AG09309 (cell line): ENCODE measurements around the gene WNT4.

Source experiments
- DNase-seq: peaks from one replicate; pipeline ENCODE4 v3.0.0-alpha.2; 2010; ENCODE audit warnings: low read depth
- H3K4me3 ChIP-seq: 2 replicates; pipeline ENCODE4 v1.5.1; 2011; ENCODE audit warnings: mild to moderate bottlenecking, low read depth, low read length, moderate library complexity; ENCODE audit not compliant: control insufficient read depth
- CTCF ChIP-seq: IDR thresholded peaks from 2 replicates; pipeline ENCODE4 v1.5.1; 2011; ENCODE audit warnings: mild to moderate bottlenecking, low read depth, low read length, inconsistent platforms; ENCODE audit not compliant: insufficient read depth, control insufficient read depth; ENCODE audit errors: missing control alignments

Gene WNT4

GRCh38 chr1:22114083-22115012 lies 28.5 kb downstream of the WNT4 start:
- H3K4me3 ChIP-seq: no peak overlapping the region
- TF ChIP-seq CTCF: no peak
- DNase-seq: no peak

- H3K4me3 ChIP-seq: no peak overlapping the region
- TF ChIP-seq CTCF: no peak
Observed at GRCh38 chr1:22112554-22112953, 30.3 kb downstream of the WNT4 start.

GRCh38 chr1:22111620-22112019 lies 31.3 kb downstream of the WNT4 start:
- H3K4me3 ChIP-seq: no peak overlapping the region
- DNase-seq: no peak
- TF ChIP-seq CTCF: no peak

More at GRCh38 chr1:22112554-22112953, 30.3 kb downstream of the WNT4 start:
- DNase-seq: no peak

GRCh38 chr1:22111115-22111514 lies 31.8 kb downstream of the WNT4 start:
- no peak overlapping the region for H3K4me3 ChIP-seq
- DNase-seq: no peak
- TF ChIP-seq CTCF: no peak

- no peak for DNase-seq
- no peak for TF ChIP-seq CTCF
- H3K4me3 ChIP-seq: no peak overlapping the region
Observed at GRCh38 chr1:22110016-22110415, 32.9 kb downstream of the WNT4 start.

- no peak for TF ChIP-seq CTCF
- DNase-seq: no peak
- no peak overlapping the region for H3K4me3 ChIP-seq
Observed at GRCh38 chr1:22108339-22109105, 34.4 kb downstream of the WNT4 start.
